ENCODE data around the gene CCDC47.

DNA sequence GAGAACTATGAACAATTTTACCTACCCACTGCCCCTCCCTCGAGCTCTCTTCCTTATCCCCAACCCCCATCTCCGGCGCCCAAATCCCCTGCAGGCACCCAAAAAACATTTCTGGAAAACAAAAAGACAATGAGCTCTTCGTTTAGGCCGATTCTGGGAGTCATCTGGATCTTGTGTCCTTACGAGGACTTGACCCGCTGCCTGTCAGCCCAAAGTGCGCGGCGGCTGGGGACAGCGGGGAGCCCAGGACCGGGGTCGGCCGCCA lies 32.3 kb downstream of the CCDC47 start:
- TF ChIP-seq, protein P1, sequence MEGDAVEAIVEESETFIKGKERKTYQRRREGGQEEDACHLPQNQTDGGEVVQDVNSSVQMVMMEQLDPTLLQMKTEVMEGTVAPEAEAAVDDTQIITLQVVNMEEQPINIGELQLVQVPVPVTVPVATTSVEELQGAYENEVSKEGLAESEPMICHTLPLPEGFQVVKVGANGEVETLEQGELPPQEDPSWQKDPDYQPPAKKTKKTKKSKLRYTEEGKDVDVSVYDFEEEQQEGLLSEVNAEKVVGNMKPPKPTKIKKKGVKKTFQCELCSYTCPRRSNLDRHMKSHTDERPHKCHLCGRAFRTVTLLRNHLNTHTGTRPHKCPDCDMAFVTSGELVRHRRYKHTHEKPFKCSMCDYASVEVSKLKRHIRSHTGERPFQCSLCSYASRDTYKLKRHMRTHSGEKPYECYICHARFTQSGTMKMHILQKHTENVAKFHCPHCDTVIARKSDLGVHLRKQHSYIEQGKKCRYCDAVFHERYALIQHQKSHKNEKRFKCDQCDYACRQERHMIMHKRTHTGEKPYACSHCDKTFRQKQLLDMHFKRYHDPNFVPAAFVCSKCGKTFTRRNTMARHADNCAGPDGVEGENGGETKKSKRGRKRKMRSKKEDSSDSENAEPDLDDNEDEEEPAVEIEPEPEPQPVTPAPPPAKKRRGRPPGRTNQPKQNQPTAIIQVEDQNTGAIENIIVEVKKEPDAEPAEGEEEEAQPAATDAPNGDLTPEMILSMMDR (IDR thresholded peaks at IDR 0.05), result no peak
- no peak for TF ChIP-seq POLR2A (IDR thresholded peaks at IDR 0.05)

Data from right lobe of liver (tissue), 4 donors.